WTC11 (cell line): ENCODE data around the gene USH2A.

Experiments used
- ATF1 ChIP-seq: sonication (generic); formaldehyde crosslinking; IDR thresholded peaks from 2 replicates; pipeline ENCODE4 v1.8.1; 2023; ENCODE audit warnings: mild to moderate bottlenecking, moderate library complexity, missing genetic modification reagents
- ATF3 ChIP-seq: sonication (generic); formaldehyde crosslinking; conservative IDR thresholded peaks from 2 replicates; pipeline ENCODE4 v1.8.1; 2022; ENCODE audit warnings: mild to moderate bottlenecking, missing genetic modification reagents
- CTCF ChIP-seq: fragments of 200-600 bp; IDR thresholded peaks from 2 replicates; pipeline ENCODE4 v1.8.0; 2022; ENCODE audit warnings: antibody characterized with exemption
- FOXP4 ChIP-seq: sonication (generic); formaldehyde crosslinking; IDR thresholded peaks from 2 replicates; pipeline ENCODE4 v1.8.0; 2022; ENCODE audit warnings: mild to moderate bottlenecking, missing genetic modification reagents
- HMGA2 ChIP-seq: fragments of 250-450 bp; sonication (Bioruptor Pico); IDR thresholded peaks from 2 replicates; pipeline ENCODE4 v1.4.0; 2021; ENCODE audit warnings: mild to moderate bottlenecking, moderate library complexity
- TEAD4 ChIP-seq: sonication (generic); formaldehyde crosslinking; IDR thresholded peaks from 2 replicates; pipeline ENCODE4 v1.8.0; 2022; ENCODE audit warnings: mild to moderate bottlenecking, missing genetic modification reagents
- TP53 ChIP-seq: sonication (generic); formaldehyde crosslinking; IDR thresholded peaks from 2 replicates; pipeline ENCODE4 v1.8.1; 2023; ENCODE audit warnings: mild to moderate bottlenecking, missing genetic modification reagents
- ZNF423 ChIP-seq: fragments of 250-450 bp; sonication (Bioruptor Pico); IDR thresholded peaks from 2 replicates; pipeline ENCODE4 v2.1.2; 2022; ENCODE audit warnings: mild to moderate bottlenecking, moderate library complexity

GRCh38 chr1:216049741-216050430 is 373.4 kb downstream of the USH2A start:
- TF ChIP-seq CTCF (no peak), FOXP4 (CRISPR knock-in tag) (no peak), TP53 (no peak), HMGA2 (CRISPR knock-in tag) (no peak), TEAD4 (no peak), ZNF423 (no peak), ATF1 (no peak), ATF3 (CRISPR knock-in tag) (no peak)
